HCT116 (cell line): ENCODE results near the gene TEX30. TPM values are rescaled to one million over a fixed set of nuclear protein-coding genes. Genes with fewer than 3 reads are reported as not detected.

Source experiments
- ATAC-seq: fragments of 200-7000 bp; cut with Tn5 transposase; 2 replicates; pipeline ENCODE4 v1.9.1; 2020; ENCODE audit warnings: mild to moderate bottlenecking, moderate library complexity
- BruUV-seq: library from RNA; stranded (reverse); fragments of 400-500 nt; replicated peaks from 2 replicates; lab custom pipeline; 2021; lab: Mats Ljungman, UMichigan
- CTCF ChIA-PET: fragments of 300-600 bp; sonication (Branson Sonifier 250); formaldehyde crosslinking; loops from one replicate; lab custom pipeline; 2021; ENCODE audit warnings: antibody characterized with exemption; lab: Charles Lee
- POLR2A ChIA-PET: fragments of 300-600, 350-600 bp; sonication (Branson Sonifier 250); formaldehyde crosslinking; loops from one replicate; lab custom pipeline; 2021; ENCODE audit warnings: antibody characterized with exemption; lab: Charles Lee
- RAD21 ChIA-PET, 2 experiments: fragments of 300-600 bp; sonication (Branson Sonifier 250); formaldehyde crosslinking; loops; one replicate each; lab custom pipeline; 2023; ENCODE audit warnings: low total read pairs in 2 of 2; ENCODE audit not compliant: uncharacterized antibody in 2 of 2, unreplicated experiment in 2 of 2, low non-redundant PET in 1 of 2; lab: Charles Lee
- DNase-seq: peaks from one replicate; pipeline ENCODE4 v3.0.0-alpha.2; 2010; ENCODE audit warnings: low read depth, low spot score
- H2AFZ ChIP-seq: fragments of 200-600 bp; shearing (Covaris generic), sonication (generic); 2 replicates; pipeline ENCODE4 v1.6.1; 2017; ENCODE audit warnings: low read depth, mixed run types, mixed read lengths, antibody characterized with exemption, low read length; ENCODE audit not compliant: poor library complexity, severe bottlenecking
- H3K27ac ChIP-seq: 2 replicates; pipeline ENCODE4 v1.5.1; 2012; ENCODE audit warnings: low read depth, low read length
- H3K27me3 ChIP-seq: fragments of 200-600 bp; sonication (generic); 2 replicates; pipeline ENCODE4 v1.6.1; 2016; ENCODE audit warnings: mixed run types, low read length, mixed read lengths; ENCODE audit not compliant: insufficient read depth
- H3K36me3 ChIP-seq, 2 experiments: fragments of 200-500 bp in 1 of 2; fragments of 200-600 bp in 1 of 2; sonication (Bioruptor generic) in 1 of 2; sonication (generic) in 1 of 2; 2 replicates each; pipeline versions ENCODE4 v1.5.1 to v1.6.1; 2014 to 2016; ENCODE audit warnings: low read length in 2 of 2, inconsistent platforms in 1 of 2, mixed read lengths in 1 of 2, mixed run types in 1 of 2; ENCODE audit not compliant: insufficient read depth in 2 of 2, control insufficient read depth in 1 of 2
- H3K4me1 ChIP-seq, 2 experiments: fragments of 200-600 bp in 1 of 2; sonication (generic) in 1 of 2; 2 replicates each; pipeline versions ENCODE4 v1.5.1 to v1.6.1; 2012 to 2017; ENCODE audit warnings: low read length in 2 of 2, inconsistent platforms in 1 of 2, mild to moderate bottlenecking in 1 of 2, mixed read lengths in 1 of 2, mixed run types in 1 of 2, moderate library complexity in 1 of 2; ENCODE audit not compliant: insufficient read depth in 2 of 2, control insufficient read depth in 1 of 2
- H3K4me2 ChIP-seq: fragments of 200-600 bp; sonication (generic); 2 replicates; pipeline ENCODE4 v1.6.1; 2017; ENCODE audit warnings: mixed run types, low read length, mixed read lengths
- H3K4me3 ChIP-seq, 2 experiments: fragments of 200-600 bp in 1 of 2; sonication (generic) in 1 of 2; replicated peaks in 1 of 2; 2 replicates each; pipeline ENCODE4 v1.5.1; 2011 to 2016; ENCODE audit warnings: low read length in 2 of 2, control low read depth in 1 of 2, low read depth in 1 of 2, mild to moderate bottlenecking in 1 of 2, mixed read lengths in 1 of 2, mixed run types in 1 of 2
- H3K79me2 ChIP-seq: fragments of 200-600 bp; sonication (generic); 2 replicates; pipeline ENCODE4 v1.6.1; 2017; ENCODE audit warnings: mild to moderate bottlenecking, mixed run types, low read length, moderate library complexity, mixed read lengths; ENCODE audit not compliant: insufficient read depth
- H3K9ac ChIP-seq: fragments of 200-600 bp; sonication (generic); 2 replicates; pipeline ENCODE4 v1.6.1; 2016; ENCODE audit warnings: low read length, mixed read lengths
- H3K9me2 ChIP-seq: fragments of 200-600 bp; sonication (generic), shearing (Covaris generic); 2 replicates; pipeline ENCODE4 v1.6.1; 2017; ENCODE audit warnings: mixed run types, mild to moderate bottlenecking, moderate library complexity; ENCODE audit not compliant: insufficient read depth
- H3K9me3 ChIP-seq, 2 experiments: fragments of 200-500 bp in 1 of 2; fragments of 200-600 bp in 1 of 2; sonication (Bioruptor generic) in 1 of 2; sonication (generic) in 1 of 2; 2 replicates each; pipeline ENCODE4 v1.6.1; 2014 to 2017; ENCODE audit warnings: low read length in 2 of 2, mixed read lengths in 2 of 2, inconsistent platforms in 1 of 2, low read depth in 1 of 2, mild to moderate bottlenecking in 1 of 2, mixed run types in 1 of 2, moderate library complexity in 1 of 2; ENCODE audit not compliant: control insufficient read depth in 1 of 2, insufficient read depth in 1 of 2
- H4K20me1 ChIP-seq: fragments of 200-600 bp; sonication (generic), shearing (Covaris generic); 2 replicates; pipeline ENCODE4 v1.6.1; 2017; ENCODE audit warnings: mixed run types, mild to moderate bottlenecking, moderate library complexity; ENCODE audit not compliant: insufficient read depth
- CBX3 ChIP-seq: IDR thresholded peaks from 2 replicates; pipeline ENCODE4 v1.6.1; 2012; ENCODE audit warnings: low read depth
- CEBPB ChIP-seq: IDR thresholded peaks from 2 replicates; pipeline ENCODE4 v1.6.1; 2012; ENCODE audit warnings: low read depth
- EGR1 ChIP-seq: IDR thresholded peaks from 2 replicates; pipeline ENCODE4 v1.6.1; 2012; ENCODE audit warnings: low read depth
- ELF1 ChIP-seq: IDR thresholded peaks from 2 replicates; pipeline ENCODE4 v1.6.1; 2012; ENCODE audit warnings: low read depth, borderline replicate concordance
- EZH2phosphoT487 ChIP-seq: fragments of 200-600 bp; IDR thresholded peaks from 2 replicates; pipeline ENCODE4 v1.6.1; 2018; ENCODE audit warnings: antibody characterized with exemption, borderline replicate concordance
- FOSL1 ChIP-seq: IDR thresholded peaks from 2 replicates; pipeline ENCODE4 v1.6.1; 2012; ENCODE audit warnings: low read depth
- MAX ChIP-seq: IDR thresholded peaks from 2 replicates; pipeline ENCODE4 v1.6.1; 2012
- POLR2A ChIP-seq: IDR thresholded peaks from 2 replicates; pipeline ENCODE4 v1.7.0; 2011; ENCODE audit warnings: borderline replicate concordance; ENCODE audit not compliant: insufficient read depth, insufficient read length; ENCODE audit errors: extremely low read depth
- POLR2AphosphoS5 ChIP-seq: IDR thresholded peaks from 2 replicates; pipeline ENCODE4 v1.6.1; 2011; ENCODE audit warnings: mild to moderate bottlenecking, low read depth, low read length, moderate library complexity
- RAD21 ChIP-seq: IDR thresholded peaks from 2 replicates; pipeline ENCODE4 v1.6.1; 2012; ENCODE audit warnings: low read depth, mild to moderate bottlenecking
- SIN3A ChIP-seq: IDR thresholded peaks from 2 replicates; pipeline ENCODE4 v1.6.1; 2012; ENCODE audit warnings: low read depth
- SP1 ChIP-seq: IDR thresholded peaks from 2 replicates; pipeline ENCODE4 v1.6.1; 2012; ENCODE audit warnings: low read depth
- SRF ChIP-seq: IDR thresholded peaks from 2 replicates; pipeline ENCODE4 v1.6.1; 2012; ENCODE audit warnings: low read depth
- TCF7L2 ChIP-seq: IDR thresholded peaks from 2 replicates; pipeline ENCODE4 v1.7.0; 2011; ENCODE audit warnings: borderline replicate concordance, inconsistent platforms; ENCODE audit not compliant: insufficient read depth, insufficient read length; ENCODE audit errors: extremely low read depth
- YY1 ChIP-seq: IDR thresholded peaks from 2 replicates; pipeline ENCODE4 v1.6.1; 2011; ENCODE audit warnings: low read length, low read depth, moderate library complexity, mild to moderate bottlenecking; ENCODE audit not compliant: insufficient replicate concordance; ENCODE audit errors: extremely low read depth
- ZNF274 ChIP-seq: fragments of 200-500 bp; sonication (Bioruptor generic); IDR thresholded peaks from 2 replicates; pipeline ENCODE4 v1.6.1; 2014; ENCODE audit warnings: mild to moderate bottlenecking, low read depth, low read length, inconsistent platforms
- intact Hi-C: fragments of 100-400 bp; cut with micrococcal nuclease; formaldehyde crosslinking; loops from 2 replicates; pipeline ENCODE4 v1.10.0; 2022
- total RNA-seq: library from RNA; stranded (reverse); gene quantifications from one replicate; pipeline ENCODE4 v1.2.1, GENCODE V29; 2021; ENCODE audit not compliant: unreplicated experiment
- TF ChIP-seq, protein P1 (sequence below): IDR thresholded peaks from 2 replicates; pipeline ENCODE4 v1.6.1; 2011; ENCODE audit warnings: mild to moderate bottlenecking, low read length, moderate library complexity; ENCODE audit not compliant: insufficient replicate concordance; ENCODE audit errors: extremely low read depth
- TF ChIP-seq, protein P2 (sequence below), 3 experiments: fragments of 200-600 bp in 1 of 3; sonication (generic) in 1 of 3; IDR thresholded peaks in 2 of 3; conservative IDR thresholded peaks in 1 of 3; 2 replicates each; pipeline ENCODE4 v1.5.1; 2012 to 2017; ENCODE audit warnings: low read depth in 2 of 3, low read length in 2 of 3, antibody characterized with exemption in 1 of 3, borderline replicate concordance in 1 of 3, control low read depth in 1 of 3, mild to moderate bottlenecking in 1 of 3, mixed read lengths in 1 of 3, mixed run types in 1 of 3, moderate library complexity in 1 of 3; ENCODE audit not compliant: insufficient read depth in 1 of 3
- TF ChIP-seq, protein P3 (sequence below): IDR thresholded peaks from 2 replicates; pipeline ENCODE4 v1.6.1; 2012; ENCODE audit warnings: low read depth

The TEX30 gene
- total RNA-seq, 1 experiment from 2014 or later, result 22.3 TPM

DNA sequence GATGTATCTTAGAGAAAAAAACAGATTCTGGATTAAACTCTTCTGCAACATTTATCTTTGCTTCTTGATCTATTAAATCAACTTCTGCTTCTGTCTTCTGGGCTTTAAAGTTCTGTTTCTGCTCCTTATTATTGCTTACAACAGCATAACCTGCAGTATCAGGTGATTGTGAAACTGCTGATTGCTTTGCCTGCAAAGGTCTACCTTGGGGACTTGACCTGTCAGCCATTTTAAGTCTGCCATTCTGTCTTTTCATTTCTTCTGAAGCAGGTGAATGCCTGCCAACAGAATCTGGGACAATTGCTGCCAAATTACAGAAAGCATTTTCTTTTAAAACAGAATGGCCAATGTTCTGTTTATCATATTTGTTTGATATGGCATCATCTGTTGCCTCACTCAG lies 31.1 kb downstream of the TEX30 start:
- Histone ChIP-seq H3K4me1 (no peaks in the 10 kb centered on the region), H3K9me2 (no peaks in the 10 kb centered on the region), H3K36me3 (no peaks in the 10 kb centered on the region), H2AFZ (no peak overlapping the region), H3K27me3 (peaks cover 98% of the 10 kb centered on the region), H4K20me1 (no peaks in the 10 kb centered on the region), H3K79me2 (no peaks in the 10 kb centered on the region), H3K4me2 (no peak overlapping the region), H3K9ac (no peak overlapping the region), H3K4me3 (no peak overlapping the region), H3K27ac (no peak overlapping the region)
- no TSS peak for BruUV-seq
- POLR2A ChIA-PET, result no interaction called here
- intact Hi-C loops, result no loop called here
- ATAC-seq (no peak), DNase-seq (no peak)
- RAD21 ChIA-PET, result no interaction called here
- CTCF ChIA-PET, result no interaction called here
- TF ChIP-seq, protein P1, sequence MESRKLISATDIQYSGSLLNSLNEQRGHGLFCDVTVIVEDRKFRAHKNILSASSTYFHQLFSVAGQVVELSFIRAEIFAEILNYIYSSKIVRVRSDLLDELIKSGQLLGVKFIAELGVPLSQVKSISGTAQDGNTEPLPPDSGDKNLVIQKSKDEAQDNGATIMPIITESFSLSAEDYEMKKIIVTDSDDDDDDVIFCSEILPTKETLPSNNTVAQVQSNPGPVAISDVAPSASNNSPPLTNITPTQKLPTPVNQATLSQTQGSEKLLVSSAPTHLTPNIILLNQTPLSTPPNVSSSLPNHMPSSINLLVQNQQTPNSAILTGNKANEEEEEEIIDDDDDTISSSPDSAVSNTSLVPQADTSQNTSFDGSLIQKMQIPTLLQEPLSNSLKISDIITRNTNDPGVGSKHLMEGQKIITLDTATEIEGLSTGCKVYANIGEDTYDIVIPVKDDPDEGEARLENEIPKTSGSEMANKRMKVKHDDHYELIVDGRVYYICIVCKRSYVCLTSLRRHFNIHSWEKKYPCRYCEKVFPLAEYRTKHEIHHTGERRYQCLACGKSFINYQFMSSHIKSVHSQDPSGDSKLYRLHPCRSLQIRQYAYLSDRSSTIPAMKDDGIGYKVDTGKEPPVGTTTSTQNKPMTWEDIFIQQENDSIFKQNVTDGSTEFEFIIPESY, result no peak
- TF ChIP-seq ELF1 (no peak), FOSL1 (no peak), RAD21 (no peak), POLR2A (no peak), SIN3A (no peak), POLR2AphosphoS5 (no peak), EGR1 (no peak), CEBPB (no peak), TCF7L2 (no peak), YY1 (no peak), SRF (no peak), EZH2phosphoT487 (no peak), ZNF274 (no peak), CBX3 (no peak), SP1 (no peak), MAX (no peak)
- TF ChIP-seq, protein P2, sequence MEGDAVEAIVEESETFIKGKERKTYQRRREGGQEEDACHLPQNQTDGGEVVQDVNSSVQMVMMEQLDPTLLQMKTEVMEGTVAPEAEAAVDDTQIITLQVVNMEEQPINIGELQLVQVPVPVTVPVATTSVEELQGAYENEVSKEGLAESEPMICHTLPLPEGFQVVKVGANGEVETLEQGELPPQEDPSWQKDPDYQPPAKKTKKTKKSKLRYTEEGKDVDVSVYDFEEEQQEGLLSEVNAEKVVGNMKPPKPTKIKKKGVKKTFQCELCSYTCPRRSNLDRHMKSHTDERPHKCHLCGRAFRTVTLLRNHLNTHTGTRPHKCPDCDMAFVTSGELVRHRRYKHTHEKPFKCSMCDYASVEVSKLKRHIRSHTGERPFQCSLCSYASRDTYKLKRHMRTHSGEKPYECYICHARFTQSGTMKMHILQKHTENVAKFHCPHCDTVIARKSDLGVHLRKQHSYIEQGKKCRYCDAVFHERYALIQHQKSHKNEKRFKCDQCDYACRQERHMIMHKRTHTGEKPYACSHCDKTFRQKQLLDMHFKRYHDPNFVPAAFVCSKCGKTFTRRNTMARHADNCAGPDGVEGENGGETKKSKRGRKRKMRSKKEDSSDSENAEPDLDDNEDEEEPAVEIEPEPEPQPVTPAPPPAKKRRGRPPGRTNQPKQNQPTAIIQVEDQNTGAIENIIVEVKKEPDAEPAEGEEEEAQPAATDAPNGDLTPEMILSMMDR (IDR thresholded peaks at IDR 0.05 in 2 of 3, conservative IDR thresholded peaks at IDR 0.05 in 1 of 3; ENCODE audit: borderline replicate concordance in 1 of 3, insufficient read depth in 1 of 3, low read depth in 2 of 3, low read length in 2 of 3), result no peak
- TF ChIP-seq, protein P3, sequence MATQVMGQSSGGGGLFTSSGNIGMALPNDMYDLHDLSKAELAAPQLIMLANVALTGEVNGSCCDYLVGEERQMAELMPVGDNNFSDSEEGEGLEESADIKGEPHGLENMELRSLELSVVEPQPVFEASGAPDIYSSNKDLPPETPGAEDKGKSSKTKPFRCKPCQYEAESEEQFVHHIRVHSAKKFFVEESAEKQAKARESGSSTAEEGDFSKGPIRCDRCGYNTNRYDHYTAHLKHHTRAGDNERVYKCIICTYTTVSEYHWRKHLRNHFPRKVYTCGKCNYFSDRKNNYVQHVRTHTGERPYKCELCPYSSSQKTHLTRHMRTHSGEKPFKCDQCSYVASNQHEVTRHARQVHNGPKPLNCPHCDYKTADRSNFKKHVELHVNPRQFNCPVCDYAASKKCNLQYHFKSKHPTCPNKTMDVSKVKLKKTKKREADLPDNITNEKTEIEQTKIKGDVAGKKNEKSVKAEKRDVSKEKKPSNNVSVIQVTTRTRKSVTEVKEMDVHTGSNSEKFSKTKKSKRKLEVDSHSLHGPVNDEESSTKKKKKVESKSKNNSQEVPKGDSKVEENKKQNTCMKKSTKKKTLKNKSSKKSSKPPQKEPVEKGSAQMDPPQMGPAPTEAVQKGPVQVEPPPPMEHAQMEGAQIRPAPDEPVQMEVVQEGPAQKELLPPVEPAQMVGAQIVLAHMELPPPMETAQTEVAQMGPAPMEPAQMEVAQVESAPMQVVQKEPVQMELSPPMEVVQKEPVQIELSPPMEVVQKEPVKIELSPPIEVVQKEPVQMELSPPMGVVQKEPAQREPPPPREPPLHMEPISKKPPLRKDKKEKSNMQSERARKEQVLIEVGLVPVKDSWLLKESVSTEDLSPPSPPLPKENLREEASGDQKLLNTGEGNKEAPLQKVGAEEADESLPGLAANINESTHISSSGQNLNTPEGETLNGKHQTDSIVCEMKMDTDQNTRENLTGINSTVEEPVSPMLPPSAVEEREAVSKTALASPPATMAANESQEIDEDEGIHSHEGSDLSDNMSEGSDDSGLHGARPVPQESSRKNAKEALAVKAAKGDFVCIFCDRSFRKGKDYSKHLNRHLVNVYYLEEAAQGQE, result no peak
- TF ChIP-seq, all 23 proteins: peak for 0
- no peaks in the 10 kb centered on the region for H3K9me3 ChIP-seq
